Thyroid gland (tissue), 4 donors: ENCODE measurements around the gene FAAP100.

Experiments used
- CTCF ChIP-seq, 6 experiments: fragments of 200-600 bp in 3 of 6; fragments of 450-650 bp in 3 of 6; sonication (generic) in 3 of 6; IDR thresholded peaks; one replicate each; pipeline ENCODE4 v1.5.1; 2016 to 2019; ENCODE audit warnings: antibody characterized with exemption in 6 of 6, mild to moderate bottlenecking in 2 of 6, inconsistent platforms in 1 of 6, moderate library complexity in 1 of 6
- POLR2A ChIP-seq, 2 donors: fragments of 450-650 bp; IDR thresholded peaks; one replicate each; pipeline ENCODE4 v1.6.1; 2017; ENCODE audit warnings: antibody characterized with exemption in 2 of 2, mild to moderate bottlenecking in 2 of 2, moderate library complexity in 1 of 2

GRCh38 chr17:81542431-81543338, 9.5 kb downstream of the FAAP100 start:
- TF ChIP-seq CTCF (IDR thresholded peaks at IDR 0.05) (no peak), POLR2A (IDR thresholded peaks at IDR 0.05) (no peak)
